GM12874 (cell line): ENCODE data around the gene KIF18B.

Experiments used
- CTCF ChIP-seq: IDR thresholded peaks from 2 replicates; pipeline ENCODE4 v1.5.1; 2011; ENCODE audit warnings: low read depth, mild to moderate bottlenecking, control low read depth, low read length, moderate library complexity; ENCODE audit not compliant: insufficient read depth

Gene KIF18B

DNA sequence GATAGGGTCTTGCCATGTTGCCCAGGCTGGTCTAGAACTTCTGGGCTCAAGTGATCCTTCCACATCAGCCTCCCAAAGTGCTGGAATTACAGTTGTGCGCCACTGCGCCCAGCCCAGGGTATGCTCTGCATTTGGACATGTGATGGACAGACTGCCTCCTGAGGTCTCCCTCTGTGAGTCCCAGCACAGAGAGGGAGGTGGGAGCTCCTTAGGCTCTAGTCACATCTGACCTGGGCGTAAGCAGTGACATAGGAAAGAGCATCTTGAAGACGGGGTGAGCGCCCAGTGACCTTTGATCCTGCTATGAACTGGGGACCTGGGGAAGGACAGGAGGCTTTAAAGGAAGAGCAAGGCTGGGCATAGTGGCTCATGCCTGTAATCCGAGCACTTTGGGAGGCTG is 30.1 kb downstream of the KIF18B start:
- no peak for TF ChIP-seq CTCF

- no peak for TF ChIP-seq CTCF
Measured at GRCh38 chr17:44916781-44917241, 30.8 kb downstream of the KIF18B start.

DNA sequence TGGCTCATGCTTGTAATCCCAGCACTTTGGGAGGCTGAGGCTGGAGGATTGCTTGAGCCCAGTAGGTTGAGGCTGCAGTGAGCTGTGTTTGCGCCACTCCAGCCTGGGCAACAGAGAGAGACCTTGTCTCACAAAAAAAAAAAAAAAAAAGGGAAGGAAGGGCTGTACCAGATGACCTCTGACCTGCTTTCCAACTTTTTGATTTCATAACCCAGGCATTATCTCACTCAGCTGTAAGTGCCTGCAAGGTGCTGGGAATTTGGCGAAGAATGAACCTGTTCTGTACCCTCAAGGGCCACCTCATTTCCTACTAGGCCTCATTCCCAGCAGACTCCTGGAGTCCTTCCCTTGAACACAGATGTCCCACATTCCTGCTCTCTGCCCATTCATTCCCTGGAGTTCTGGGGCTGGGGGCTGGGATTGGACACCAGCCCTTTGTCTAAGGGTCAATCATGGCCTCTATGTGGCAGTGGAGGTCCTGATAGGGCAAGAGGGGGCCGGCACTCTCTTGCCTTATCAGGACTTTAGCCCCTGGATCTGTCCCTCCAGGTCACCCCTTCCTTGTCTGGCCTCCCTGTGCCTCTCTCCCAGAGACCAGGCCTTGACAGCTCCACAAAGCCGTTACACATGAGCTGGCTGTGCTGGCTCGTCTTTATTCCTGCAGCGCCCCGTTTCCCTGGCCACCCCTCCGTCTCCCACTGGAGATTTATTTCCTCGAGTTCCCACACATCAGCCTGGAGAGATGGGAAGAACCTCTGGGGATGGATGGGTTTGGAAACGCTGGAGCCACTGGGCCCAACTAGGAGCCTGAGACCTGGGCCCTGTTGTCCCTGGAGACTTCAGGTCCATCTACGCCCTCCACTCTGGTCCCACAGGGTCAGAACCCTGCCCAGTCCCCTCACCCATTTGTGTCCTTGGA is 31.5 kb downstream of the KIF18B start:
- no peak for TF ChIP-seq CTCF

- TF ChIP-seq CTCF, result no peak
Measured at GRCh38 chr17:44915321-44915726, 32.2 kb downstream of the KIF18B start, which contains the start of gene GFAP. TSS of gene GFAP (minus strand) at chr17:44915500. CDS start at chr17:44915486, 14 bp downstream.

- TF ChIP-seq CTCF, result no peak
Measured at GRCh38 chr17:44914698-44915271, 32.8 kb downstream of the KIF18B start.

DNA sequence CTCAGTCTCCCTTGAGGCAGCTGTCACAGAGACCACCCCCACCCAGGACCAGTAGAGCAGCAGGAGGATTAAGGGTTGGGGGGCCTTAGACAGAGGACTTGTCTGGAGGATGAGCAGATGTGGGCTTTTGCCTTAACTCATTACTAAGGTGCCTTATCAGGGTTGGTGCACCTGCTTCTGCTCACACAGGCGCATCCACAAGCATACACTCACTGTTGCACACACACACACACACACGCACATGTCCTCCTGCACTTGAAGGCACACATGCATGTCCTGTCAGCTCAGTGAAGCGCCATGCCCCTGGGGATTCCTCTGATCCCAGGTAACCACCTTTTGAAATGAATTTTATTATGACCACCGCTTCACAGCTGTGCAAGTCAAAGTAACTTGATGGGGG is 33.4 kb downstream of the KIF18B start:
- no peak for TF ChIP-seq CTCF

- no peak for TF ChIP-seq CTCF
Measured at GRCh38 chr17:44913676-44914075, 33.9 kb downstream of the KIF18B start.
